ENCODE data around the gene KLHL22. TPM values are rescaled to one million over a fixed set of nuclear protein-coding genes. Genes with fewer than 3 reads are reported as not detected.
"Not testable (repeated sequence)": the region's sequence is repeated elsewhere in the genome, so short reads cannot be mapped to it uniquely, and the experiment has no call there.

Gene KLHL22
- polyA plus RNA-seq, 6 donors from 2014 or later, result 4.7 to 24.3 (median 15.9) TPM

GRCh38 chr22:20418211-20418788 is 77.3 kb downstream of the KLHL22 start:
- Mint-ChIP-seq H3K4me1 (peaks cover 0 to 3% (median 0%) of the 10 kb centered on the region in 3 donors), H3K27ac (peak overlapping the region in 2 of 6 donors; percentile 19 to 56)

GRCh38 chr22:20415699-20416098 is 79.9 kb downstream of the KLHL22 start:
- not testable (repeated sequence) for H3K4me3 Mint-ChIP-seq; H3K27ac Mint-ChIP-seq; H3K27me3 Mint-ChIP-seq; DNase-seq; H3K36me3 Mint-ChIP-seq; H3K9me3 Mint-ChIP-seq; H3K4me1 Mint-ChIP-seq; ATAC-seq (ENCODE audit: low read depth in 2 of 2)

More at GRCh38 chr22:20418211-20418788, 77.3 kb downstream of the KLHL22 start:
- H3K27me3 Mint-ChIP-seq, result peaks cover 0 to 5% (median 5%) of the 10 kb centered on the region in 3 donors
- peak overlapping the region; percentile 52 to 81 (median 62) for H3K4me3 Mint-ChIP-seq
- ATAC-seq (ENCODE audit: low read depth in 2 of 2) (peak; percentile 76 to 81), DNase-seq (peak; percentile 70)
- H3K36me3 Mint-ChIP-seq, result no peaks in the 10 kb centered on the region
- no peaks in the 10 kb centered on the region for H3K9me3 Mint-ChIP-seq

- ATAC-seq (ENCODE audit: low read depth in 2 of 2); DNase-seq; H3K4me3 Mint-ChIP-seq; H3K27me3 Mint-ChIP-seq; H3K36me3 Mint-ChIP-seq; H3K27ac Mint-ChIP-seq; H3K4me1 Mint-ChIP-seq; H3K9me3 Mint-ChIP-seq: not testable (repeated sequence)
Observed at GRCh38 chr22:20415241-20415640, 80.4 kb downstream of the KLHL22 start.

- Mint-ChIP-seq H3K4me3 (no peak overlapping the region), H3K4me1 (peaks cover 0 to 3% (median 0%) of the 10 kb centered on the region in 3 donors), H3K9me3 (no peaks in the 10 kb centered on the region), H3K27me3 (no peaks in the 10 kb centered on the region), H3K27ac (no peak overlapping the region), H3K36me3 (no peaks in the 10 kb centered on the region)
- ATAC-seq (ENCODE audit: low read depth in 2 of 2), result no peak
- no peak for DNase-seq
Observed at GRCh38 chr22:20414450-20414849, 81.1 kb downstream of the KLHL22 start.

- no peak overlapping the region for H3K27ac Mint-ChIP-seq
- no peak overlapping the region for H3K4me3 Mint-ChIP-seq
- ATAC-seq (ENCODE audit: low read depth in 2 of 2), result no peak
- peaks cover 0 to 3% (median 0%) of the 10 kb centered on the region in 3 donors for H3K4me1 Mint-ChIP-seq
- DNase-seq, result no peak
- H3K9me3 Mint-ChIP-seq, result no peaks in the 10 kb centered on the region
- H3K27me3 Mint-ChIP-seq, result no peaks in the 10 kb centered on the region
- H3K36me3 Mint-ChIP-seq, result no peaks in the 10 kb centered on the region
Observed at GRCh38 chr22:20414059-20414440, 81.5 kb downstream of the KLHL22 start.

GRCh38 chr22:20413217-20414058 is 82.2 kb downstream of the KLHL22 start:
- H3K27me3 Mint-ChIP-seq, result no peaks in the 10 kb centered on the region
- no peak for DNase-seq
- no peak for ATAC-seq (ENCODE audit: low read depth in 2 of 2)
- H3K4me3 Mint-ChIP-seq, result no peak overlapping the region
- H3K36me3 Mint-ChIP-seq, result no peaks in the 10 kb centered on the region
- no peaks in the 10 kb centered on the region for H3K9me3 Mint-ChIP-seq
- peaks cover 0 to 3% (median 0%) of the 10 kb centered on the region in 3 donors for H3K4me1 Mint-ChIP-seq
- H3K27ac Mint-ChIP-seq, result no peak overlapping the region

GRCh38 chr22:20412474-20413216 is 83.0 kb downstream of the KLHL22 start:
- no peak for DNase-seq
- no peaks in the 10 kb centered on the region for H3K27me3 Mint-ChIP-seq
- no peak overlapping the region for H3K4me3 Mint-ChIP-seq
- H3K9me3 Mint-ChIP-seq, result no peaks in the 10 kb centered on the region
- no peaks in the 10 kb centered on the region for H3K4me1 Mint-ChIP-seq
- ATAC-seq (ENCODE audit: low read depth in 2 of 2), result no peak
- H3K36me3 Mint-ChIP-seq, result no peaks in the 10 kb centered on the region
- H3K27ac Mint-ChIP-seq, result peak overlapping the region in 2 of 6 donors; percentile 47 to 54

GRCh38 chr22:20409385-20409784 is 86.2 kb downstream of the KLHL22 start:
- H3K9me3 Mint-ChIP-seq, H3K36me3 Mint-ChIP-seq: not testable (repeated sequence)
- H3K27ac Mint-ChIP-seq, result peak overlapping the region in 2 of 6 donors; percentile 16 to 38

GRCh38 chr22:20408891-20409290 is 86.7 kb downstream of the KLHL22 start:
- no peak overlapping the region for H3K4me3 Mint-ChIP-seq
- H3K27me3 Mint-ChIP-seq, result no peaks in the 10 kb centered on the region
- no peaks in the 10 kb centered on the region for H3K9me3 Mint-ChIP-seq
- no peak overlapping the region for H3K27ac Mint-ChIP-seq
- H3K4me1 Mint-ChIP-seq, result peaks cover 0 to 2% (median 0%) of the 10 kb centered on the region in 3 donors
- ATAC-seq (ENCODE audit: low read depth in 2 of 2), result no peak
- peaks cover 0 to 11% of the 10 kb centered on the region in 2 donors for H3K36me3 Mint-ChIP-seq
- DNase-seq, result no peak

More at GRCh38 chr22:20409385-20409784, 86.2 kb downstream of the KLHL22 start:
- DNase-seq; ATAC-seq (ENCODE audit: low read depth in 2 of 2); H3K27me3 Mint-ChIP-seq; H3K4me1 Mint-ChIP-seq; H3K4me3 Mint-ChIP-seq: not testable (repeated sequence)

GRCh38 chr22:20407829-20408228 is 87.8 kb downstream of the KLHL22 start:
- Mint-ChIP-seq H3K36me3 (peaks cover 0 to 21% of the 10 kb centered on the region in 2 donors), H3K9me3 (no peaks in the 10 kb centered on the region), H3K27me3 (no peaks in the 10 kb centered on the region), H3K4me3 (no peak overlapping the region), H3K27ac (no peak overlapping the region), H3K4me1 (peaks cover 0 to 2% (median 0%) of the 10 kb centered on the region in 3 donors)
- ATAC-seq (ENCODE audit: low read depth in 2 of 2), result no peak
- no peak for DNase-seq

- DNase-seq, result no peak
Observed at GRCh38 chr22:20406686-20407408, 88.7 kb downstream of the KLHL22 start.

GRCh38 chr22:20405931-20406685 is 89.5 kb downstream of the KLHL22 start:
- Mint-ChIP-seq H3K36me3 (peaks cover 0 to 21% of the 10 kb centered on the region in 2 donors), H3K27ac (no peak overlapping the region), H3K9me3 (no peaks in the 10 kb centered on the region)

More at GRCh38 chr22:20406686-20407408, 88.7 kb downstream of the KLHL22 start:
- Mint-ChIP-seq H3K4me3 (no peak overlapping the region), H3K9me3 (no peaks in the 10 kb centered on the region), H3K27ac (peak overlapping the region in 1 of 6 donors; percentile 11), H3K36me3 (peaks cover 0 to 21% of the 10 kb centered on the region in 2 donors), H3K27me3 (no peaks in the 10 kb centered on the region), H3K4me1 (peaks cover 0 to 2% (median 0%) of the 10 kb centered on the region in 3 donors)
- ATAC-seq (ENCODE audit: low read depth in 2 of 2), result no peak

More at GRCh38 chr22:20405931-20406685, 89.5 kb downstream of the KLHL22 start:
- no peak for DNase-seq
- Mint-ChIP-seq H3K4me3 (peak overlapping the region in 1 of 8 donors; percentile 56), H3K27me3 (no peaks in the 10 kb centered on the region), H3K4me1 (peaks cover 0 to 3% (median 2%) of the 10 kb centered on the region in 3 donors)
- ATAC-seq (ENCODE audit: low read depth in 2 of 2), result no peak
